Trophoblast cell (in vitro differentiated cells and primary cell): Measurements from ENCODE around the gene VAMP4.

Experiments
- DNase-seq, 2 donors: peaks; one replicate each; pipeline ENCODE4 v3.0.0-alpha.2; 2016
- H2AFZ ChIP-seq: 2 replicates; pipeline ENCODE4 v1.6.1; 2013; ENCODE audit warnings: low read length, moderate library complexity, mild to moderate bottlenecking; ENCODE audit not compliant: insufficient read depth, poor library complexity
- H2AK5ac ChIP-seq: 2 replicates; pipeline ENCODE4 v1.6.1; 2013; ENCODE audit warnings: mild to moderate bottlenecking, low read length
- H2BK120ac ChIP-seq: 2 replicates; pipeline ENCODE4 v1.6.1; 2013; ENCODE audit warnings: low read length, mild to moderate bottlenecking, moderate library complexity; ENCODE audit not compliant: insufficient read depth, poor library complexity
- H2BK12ac ChIP-seq: 2 replicates; pipeline ENCODE4 v1.6.1; 2013; ENCODE audit warnings: mild to moderate bottlenecking, low read length, moderate library complexity
- H2BK5ac ChIP-seq: 2 replicates; pipeline ENCODE4 v1.6.1; 2013; ENCODE audit warnings: low read length, low read depth, moderate library complexity, mild to moderate bottlenecking; ENCODE audit not compliant: poor library complexity
- H3K14ac ChIP-seq: 2 replicates; pipeline ENCODE4 v1.6.1; 2013; ENCODE audit warnings: mild to moderate bottlenecking, low read length
- H3K18ac ChIP-seq: 2 replicates; pipeline ENCODE4 v1.6.1; 2013; ENCODE audit warnings: mild to moderate bottlenecking, low read length
- H3K23ac ChIP-seq: 2 replicates; pipeline ENCODE4 v1.6.1; 2013; ENCODE audit warnings: low read length
- H3K27ac ChIP-seq: 2 replicates; pipeline ENCODE4 v1.5.1; 2013; ENCODE audit warnings: low read depth, mild to moderate bottlenecking, inconsistent platforms, low read length, moderate library complexity
- H3K27me3 ChIP-seq: 2 replicates; pipeline ENCODE4 v1.6.1; 2013; ENCODE audit warnings: inconsistent platforms, mild to moderate bottlenecking, low read length, moderate library complexity; ENCODE audit not compliant: insufficient read depth
- H3K36me3 ChIP-seq, 2 experiments: 1 replicate in 1 of 2; 2 replicates in 1 of 2; pipeline ENCODE4 v1.6.1; 2013; ENCODE audit warnings: low read length in 2 of 2, mild to moderate bottlenecking in 2 of 2, moderate library complexity in 1 of 2; ENCODE audit not compliant: insufficient read depth in 2 of 2, control insufficient read depth in 1 of 2
- H3K4ac ChIP-seq: 2 replicates; pipeline ENCODE4 v1.6.1; 2013; ENCODE audit warnings: low read depth, mild to moderate bottlenecking, low read length, moderate library complexity
- H3K4me1 ChIP-seq, 2 experiments: 1 replicate in 1 of 2; 2 replicates in 1 of 2; pipeline ENCODE4 v1.6.1; 2013; ENCODE audit warnings: low read length in 2 of 2, mild to moderate bottlenecking in 2 of 2, moderate library complexity in 1 of 2; ENCODE audit not compliant: insufficient read depth in 2 of 2, control insufficient read depth in 1 of 2
- H3K4me2 ChIP-seq: 2 replicates; pipeline ENCODE4 v1.6.1; 2013; ENCODE audit warnings: inconsistent platforms, mild to moderate bottlenecking, low read length, moderate library complexity
- H3K4me3 ChIP-seq: 2 replicates; pipeline ENCODE4 v1.5.1; 2013; ENCODE audit warnings: mild to moderate bottlenecking, low read depth, low read length, inconsistent platforms
- H3K79me1 ChIP-seq: one replicate; pipeline ENCODE4 v1.6.1; 2013; ENCODE audit warnings: low read length
- H3K79me2 ChIP-seq: 2 replicates; pipeline ENCODE4 v1.6.1; 2013; ENCODE audit warnings: low read length, mild to moderate bottlenecking; ENCODE audit not compliant: control insufficient read depth, insufficient read depth, poor library complexity
- H3K9ac ChIP-seq: 2 replicates; pipeline ENCODE4 v1.6.1; 2013; ENCODE audit warnings: mild to moderate bottlenecking, low read length
- H3K9me3 ChIP-seq: 2 replicates; pipeline ENCODE4 v1.6.1; 2013; ENCODE audit warnings: low read depth, mild to moderate bottlenecking, control low read depth, inconsistent platforms, low read length; ENCODE audit not compliant: insufficient read depth
- H4K12ac ChIP-seq: 2 replicates; pipeline ENCODE4 v1.6.1; 2013; ENCODE audit warnings: low read depth, mild to moderate bottlenecking, low read length, moderate library complexity
- H4K8ac ChIP-seq: 2 replicates; pipeline ENCODE4 v1.6.1; 2013; ENCODE audit warnings: low read depth, mild to moderate bottlenecking, low read length, moderate library complexity
- H4K91ac ChIP-seq: one replicate; pipeline ENCODE4 v1.6.1; 2013; ENCODE audit warnings: low read depth, mild to moderate bottlenecking, low read length, moderate library complexity
- WGBS: extraction: QIAGEN DNeasy Blood & Tissue Kit; methylation state at CpG from one replicate; pipeline ENCODE4 v1.1.7; 2013; ENCODE audit warnings: missing lambda C conversion rate; ENCODE audit not compliant: insufficient read length, insufficient coverage; ENCODE audit errors: extremely low coverage; 5-methylcytosine and 5-hydroxymethylcytosine counted together

The VAMP4 gene

DNA sequence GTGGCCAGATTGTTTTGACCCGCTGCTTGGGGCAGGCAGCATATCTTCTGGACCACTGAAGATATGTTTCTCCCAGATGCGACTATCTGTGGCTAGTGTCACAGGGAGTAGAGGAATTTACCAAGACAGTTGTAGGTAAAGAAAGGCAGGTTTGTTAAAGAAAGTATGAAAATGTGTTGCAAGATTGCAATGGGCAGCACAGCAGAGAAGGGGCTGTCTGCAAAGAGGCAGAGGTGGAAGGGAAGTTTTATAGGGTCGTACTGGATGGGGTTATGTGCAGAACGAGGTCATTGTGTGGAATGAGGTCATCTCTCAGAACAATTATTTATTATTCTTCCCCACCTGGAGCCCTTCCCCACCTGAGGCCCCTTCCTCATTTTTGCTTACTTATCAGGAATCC is 15.0 kb upstream of the VAMP4 start:
- H2AFZ ChIP-seq = no peak overlapping the region
- no peak overlapping the region for H4K91ac ChIP-seq
- no peak overlapping the region for H3K4ac ChIP-seq
- H3K27ac ChIP-seq = no peak overlapping the region
- no peak overlapping the region for H4K8ac ChIP-seq
- H3K14ac ChIP-seq = no peak overlapping the region
- H3K36me3 ChIP-seq = no peaks in the 10 kb centered on the region
- no peak overlapping the region for H4K12ac ChIP-seq
- no peaks in the 10 kb centered on the region for H3K79me2 ChIP-seq
- no peaks in the 10 kb centered on the region for H3K27me3 ChIP-seq
- peaks cover 0 to 2% of the 10 kb centered on the region in 2 experiments for H3K4me1 ChIP-seq
- no peak for DNase-seq
- no peaks in the 10 kb centered on the region for H3K9me3 ChIP-seq
- H2BK12ac ChIP-seq = no peak overlapping the region
- H2BK5ac ChIP-seq = no peak overlapping the region
- H3K18ac ChIP-seq = no peak overlapping the region
- H2BK120ac ChIP-seq = no peak overlapping the region
- no peak overlapping the region for H2AK5ac ChIP-seq
- no peak overlapping the region for H3K4me2 ChIP-seq
- no peak overlapping the region for H3K4me3 ChIP-seq
- H3K23ac ChIP-seq = no peak overlapping the region
- WGBS = no CpG with 5 or more reads among the region's 4 CpGs
- no peaks in the 10 kb centered on the region for H3K79me1 ChIP-seq
- H3K9ac ChIP-seq = no peak overlapping the region

DNA sequence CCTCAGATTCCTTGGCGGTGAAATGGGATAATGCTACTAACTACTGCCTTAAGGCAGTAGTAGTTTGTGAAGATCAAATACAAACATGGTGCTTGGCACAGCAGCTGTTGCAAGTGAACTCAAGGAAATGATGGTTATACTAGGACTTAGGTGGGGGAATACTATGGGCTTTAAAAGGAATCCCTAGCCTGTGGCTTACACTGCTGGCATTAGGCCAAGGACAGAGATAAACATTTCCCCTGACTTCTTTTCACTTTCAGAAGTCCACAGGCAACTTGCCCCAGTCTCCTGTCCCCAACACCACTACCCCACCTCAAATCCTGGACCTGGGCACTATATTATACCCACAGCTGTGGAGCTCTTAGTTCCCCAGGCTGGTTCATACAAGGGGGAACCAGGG is 13.1 kb upstream of the VAMP4 start:
- no peak overlapping the region for H3K23ac ChIP-seq
- H3K9ac ChIP-seq = no peak overlapping the region
- no peak overlapping the region for H2AFZ ChIP-seq
- no peaks in the 10 kb centered on the region for H3K79me1 ChIP-seq
- no peak overlapping the region for H3K27ac ChIP-seq
- DNase-seq = no peak
- H3K4ac ChIP-seq = no peak overlapping the region
- H4K91ac ChIP-seq = no peak overlapping the region
- H4K12ac ChIP-seq = no peak overlapping the region
- H3K4me3 ChIP-seq = no peak overlapping the region
- no peak overlapping the region for H3K18ac ChIP-seq
- no peaks in the 10 kb centered on the region for H3K36me3 ChIP-seq
- no peak overlapping the region for H2BK5ac ChIP-seq
- H4K8ac ChIP-seq = no peak overlapping the region
- no peaks in the 10 kb centered on the region for H3K79me2 ChIP-seq
- peaks cover 0 to 2% of the 10 kb centered on the region in 2 experiments for H3K4me1 ChIP-seq
- H3K4me2 ChIP-seq = no peak overlapping the region
- no peak overlapping the region for H3K14ac ChIP-seq
- no CpG with 5 or more reads among the region's 1 CpG for WGBS
- no peak overlapping the region for H2AK5ac ChIP-seq
- H3K9me3 ChIP-seq = no peaks in the 10 kb centered on the region
- H3K27me3 ChIP-seq = no peaks in the 10 kb centered on the region
- H2BK120ac ChIP-seq = no peak overlapping the region
- H2BK12ac ChIP-seq = no peak overlapping the region

DNA sequence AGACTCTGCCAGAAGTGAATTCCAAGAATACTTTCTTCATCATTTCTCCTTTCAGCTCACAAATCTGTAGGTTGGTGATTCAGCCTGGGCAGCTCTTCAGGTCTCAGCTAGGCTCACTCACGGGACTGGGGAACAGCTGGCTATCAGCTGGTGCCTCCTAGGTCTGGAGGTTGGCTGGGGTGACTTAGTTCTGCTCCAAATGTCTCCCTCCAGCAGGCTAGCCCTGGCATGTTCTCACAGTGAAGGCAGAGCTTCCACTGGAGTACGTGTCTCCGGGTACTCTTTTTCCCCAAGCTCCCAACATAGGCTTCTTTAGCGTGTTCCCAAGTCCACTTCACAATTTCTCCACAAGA is 12.5 kb upstream of the VAMP4 start:
- no peaks in the 10 kb centered on the region for H3K36me3 ChIP-seq
- H2AK5ac ChIP-seq = no peak overlapping the region
- no CpG with 5 or more reads among the region's 4 CpGs for WGBS
- no peak overlapping the region for H3K18ac ChIP-seq
- H2BK12ac ChIP-seq = no peak overlapping the region
- no peaks in the 10 kb centered on the region for H3K9me3 ChIP-seq
- H3K14ac ChIP-seq = no peak overlapping the region
- H4K91ac ChIP-seq = no peak overlapping the region
- H3K4me2 ChIP-seq = no peak overlapping the region
- no peak overlapping the region for H3K27ac ChIP-seq
- no peak overlapping the region for H2AFZ ChIP-seq
- H3K27me3 ChIP-seq = no peaks in the 10 kb centered on the region
- H4K12ac ChIP-seq = no peak overlapping the region
- H2BK120ac ChIP-seq = no peak overlapping the region
- H3K4me3 ChIP-seq = no peak overlapping the region
- no peak overlapping the region for H4K8ac ChIP-seq
- no peak overlapping the region for H3K23ac ChIP-seq
- H3K9ac ChIP-seq = no peak overlapping the region
- H2BK5ac ChIP-seq = no peak overlapping the region
- H3K4me1 ChIP-seq = peaks cover 0 to 2% of the 10 kb centered on the region in 2 experiments
- no peaks in the 10 kb centered on the region for H3K79me2 ChIP-seq
- H3K79me1 ChIP-seq = no peaks in the 10 kb centered on the region
- no peak overlapping the region for H3K4ac ChIP-seq
- no peak for DNase-seq

DNA sequence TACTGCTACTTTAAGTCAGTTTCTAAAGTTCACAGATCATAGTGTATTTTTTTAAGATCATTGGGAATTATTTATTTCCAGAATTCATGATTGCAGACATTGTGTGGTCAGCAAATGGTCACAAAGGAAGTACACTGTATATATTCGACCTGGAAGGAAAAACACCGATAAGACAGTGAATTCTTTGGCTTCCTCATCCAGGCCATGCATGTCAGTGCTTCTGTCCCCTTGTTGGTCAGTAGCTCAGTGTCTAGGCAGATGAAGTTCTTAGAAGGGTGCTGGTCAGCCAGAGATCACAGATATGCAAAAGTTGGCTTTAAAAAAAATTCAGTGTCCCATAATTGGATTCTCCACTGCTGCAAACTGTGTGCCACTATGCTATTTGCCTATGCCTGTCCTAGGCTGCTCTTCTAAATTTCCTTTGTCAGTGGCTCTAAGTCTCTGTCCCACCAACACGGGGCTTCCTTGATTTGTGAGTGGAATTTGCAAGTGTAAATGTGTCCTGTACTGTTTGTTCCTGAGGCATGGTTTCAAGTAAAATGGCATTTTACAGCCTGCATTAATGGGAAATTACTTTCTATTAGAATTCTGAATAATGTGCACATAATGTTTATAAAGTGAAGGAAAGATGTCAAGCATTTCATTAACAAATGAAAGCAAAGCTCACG is 12.0 kb upstream of the VAMP4 start:
- H3K27me3 ChIP-seq = no peaks in the 10 kb centered on the region
- no CpG with 5 or more reads among the region's 4 CpGs for WGBS
- H3K79me1 ChIP-seq = no peaks in the 10 kb centered on the region
- no peaks in the 10 kb centered on the region for H3K79me2 ChIP-seq
- H3K4ac ChIP-seq = no peak overlapping the region
- H4K12ac ChIP-seq = no peak overlapping the region
- H4K8ac ChIP-seq = no peak overlapping the region
- no peak overlapping the region for H3K9ac ChIP-seq
- no peak for DNase-seq
- H2AFZ ChIP-seq = no peak overlapping the region
- H3K23ac ChIP-seq = no peak overlapping the region
- H3K14ac ChIP-seq = no peak overlapping the region
- H3K4me3 ChIP-seq = no peak overlapping the region
- no peak overlapping the region for H2BK120ac ChIP-seq
- no peaks in the 10 kb centered on the region for H3K9me3 ChIP-seq
- H4K91ac ChIP-seq = no peak overlapping the region
- no peak overlapping the region for H2BK5ac ChIP-seq
- H2AK5ac ChIP-seq = no peak overlapping the region
- H3K18ac ChIP-seq = no peak overlapping the region
- no peak overlapping the region for H3K4me2 ChIP-seq
- H3K4me1 ChIP-seq = peaks cover 0 to 2% of the 10 kb centered on the region in 2 experiments
- H3K36me3 ChIP-seq = no peaks in the 10 kb centered on the region
- H3K27ac ChIP-seq = no peak overlapping the region
- H2BK12ac ChIP-seq = no peak overlapping the region
